ENCODE results near the gene RPL31. TPM values are rescaled to one million over a fixed set of nuclear protein-coding genes. Genes with fewer than 3 reads are reported as not detected.

The RPL31 gene
- total RNA-seq, 1 experiment from 2014 or later = 682 TPM

- in situ Hi-C loops (cut with HindIII; ENCODE audit: low pct_unique_long_range_greater_than_20kb, low sequenced_read_pairs) (no loop called here), intact Hi-C loops (cut with micrococcal nuclease; ENCODE audit: unreplicated experiment) (loop anchor here (2.0 kb wide), 2 partner anchors 141 to 193 kb away; no protein-coding TSS in a partner anchor)
- peaks cover 27% of the 10 kb centered on the region for H3K36me3 ChIP-seq (ENCODE audit: control insufficient read depth, insufficient read depth, low read length)
- DNase-seq (ENCODE audit: low read depth, low spot score) = no peak
- H3K27me3 ChIP-seq (ENCODE audit: control insufficient read depth, insufficient read depth, low read length) = no peaks in the 10 kb centered on the region
- peak overlapping the region; percentile 41; the same call in 1 of the 2 replicates for H3K27ac ChIP-seq (ENCODE audit: low read length)
- H3K4me3 ChIP-seq (ENCODE audit: low read depth in 2 of 2, low read length in 2 of 2) = no peak overlapping the region
- ChIA-PET POLR2A (no interaction called here), CTCF (interaction anchor here (0.7 to 1.5 kb wide), 3 partner anchors 140 to 1652 kb away, joined by 3 to 9 read pairs (median 8); no protein-coding TSS in a partner anchor)
- ATAC-seq = no peak
- no peaks in the 10 kb centered on the region for H3K9me3 ChIP-seq (ENCODE audit: control insufficient read depth, insufficient read depth, low read depth, low read length)
- no TSS peak for BruUV-seq (replicated peaks)
- peaks cover 46% of the 10 kb centered on the region for H3K4me1 ChIP-seq (ENCODE audit: control insufficient read depth, insufficient read depth, low read length)
- TF ChIP-seq SIN3A (IDR thresholded peaks at IDR 0.05; ENCODE audit: borderline replicate concordance, insufficient read depth, low read depth, low read length) = no peak
These were observed 10.1 kb downstream of the RPL31 start for GRCh38 chr2:101012054-101012705.

DNA sequence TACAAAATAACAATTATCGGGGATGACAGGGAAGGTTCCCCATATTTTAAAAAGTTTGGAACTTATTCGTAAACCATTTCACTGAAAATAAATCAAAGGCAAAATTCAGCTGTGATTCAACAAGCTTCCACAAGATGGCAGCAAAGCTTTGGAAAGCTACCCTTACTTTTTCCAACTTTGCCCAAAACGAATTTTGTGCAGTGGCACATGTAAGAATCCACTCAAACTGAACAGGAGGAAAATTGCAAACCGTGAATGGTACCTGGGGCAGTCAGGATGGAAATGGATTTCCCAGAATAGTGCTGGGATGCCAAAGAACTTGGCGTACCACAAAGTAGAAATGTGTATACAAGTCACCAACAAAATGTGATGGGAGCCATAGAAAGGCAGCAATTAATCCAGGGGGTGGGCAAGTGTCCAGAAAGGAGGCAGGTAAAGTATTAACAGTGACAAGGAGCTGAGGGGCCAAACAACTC, 10.7 kb downstream of the RPL31 start:
- ATAC-seq (no peak), DNase-seq (ENCODE audit: low read depth, low spot score) (no peak)
- Histone ChIP-seq H3K4me1 (ENCODE audit: control insufficient read depth, insufficient read depth, low read length) (peaks cover 40% of the 10 kb centered on the region), H3K27ac (ENCODE audit: low read length) (peak overlapping the region; percentile 44; the same call in 1 of the 2 replicates), H3K36me3 (ENCODE audit: control insufficient read depth, insufficient read depth, low read length) (peaks cover 30% of the 10 kb centered on the region), H3K27me3 (ENCODE audit: control insufficient read depth, insufficient read depth, low read length) (no peaks in the 10 kb centered on the region), H3K4me3 (ENCODE audit: low read depth in 2 of 2, low read length in 2 of 2) (no peak overlapping the region), H3K9me3 (ENCODE audit: control insufficient read depth, insufficient read depth, low read depth, low read length) (no peaks in the 10 kb centered on the region)
- in situ Hi-C loops (cut with HindIII; ENCODE audit: low pct_unique_long_range_greater_than_20kb, low sequenced_read_pairs) = no loop called here
- TF ChIP-seq SIN3A (IDR thresholded peaks at IDR 0.05; ENCODE audit: borderline replicate concordance, insufficient read depth, low read depth, low read length) = no peak
- TF ChIP-seq REST (IDR thresholded peaks at IDR 0.05; ENCODE audit: insufficient read depth in 1 of 2, low read depth in 2 of 2, low read length in 1 of 2) = no peak
- TF ChIP-seq, protein P1, sequence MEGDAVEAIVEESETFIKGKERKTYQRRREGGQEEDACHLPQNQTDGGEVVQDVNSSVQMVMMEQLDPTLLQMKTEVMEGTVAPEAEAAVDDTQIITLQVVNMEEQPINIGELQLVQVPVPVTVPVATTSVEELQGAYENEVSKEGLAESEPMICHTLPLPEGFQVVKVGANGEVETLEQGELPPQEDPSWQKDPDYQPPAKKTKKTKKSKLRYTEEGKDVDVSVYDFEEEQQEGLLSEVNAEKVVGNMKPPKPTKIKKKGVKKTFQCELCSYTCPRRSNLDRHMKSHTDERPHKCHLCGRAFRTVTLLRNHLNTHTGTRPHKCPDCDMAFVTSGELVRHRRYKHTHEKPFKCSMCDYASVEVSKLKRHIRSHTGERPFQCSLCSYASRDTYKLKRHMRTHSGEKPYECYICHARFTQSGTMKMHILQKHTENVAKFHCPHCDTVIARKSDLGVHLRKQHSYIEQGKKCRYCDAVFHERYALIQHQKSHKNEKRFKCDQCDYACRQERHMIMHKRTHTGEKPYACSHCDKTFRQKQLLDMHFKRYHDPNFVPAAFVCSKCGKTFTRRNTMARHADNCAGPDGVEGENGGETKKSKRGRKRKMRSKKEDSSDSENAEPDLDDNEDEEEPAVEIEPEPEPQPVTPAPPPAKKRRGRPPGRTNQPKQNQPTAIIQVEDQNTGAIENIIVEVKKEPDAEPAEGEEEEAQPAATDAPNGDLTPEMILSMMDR (IDR thresholded peaks at IDR 0.05) = peak; percentile 85
- no peak for TF ChIP-seq TCF7L2 (IDR thresholded peaks at IDR 0.05; ENCODE audit: low read depth, low read length)
- ChIA-PET POLR2A (interaction anchor here (0.6 kb wide), 1 partner anchor 131 kb away, joined by 7 read pairs; no protein-coding TSS in a partner anchor), CTCF (interaction anchor here (0.7 to 1.5 kb wide), 3 partner anchors 140 to 1652 kb away, joined by 3 to 9 read pairs (median 8); no protein-coding TSS in a partner anchor)
- BruUV-seq (replicated peaks) = no TSS peak
- intact Hi-C loops (cut with micrococcal nuclease; ENCODE audit: unreplicated experiment) = loop anchor here (2.0 kb wide), 2 partner anchors 140 to 192 kb away; no protein-coding TSS in a partner anchor

Data from Panc1 (cell line).